Left renal pelvis (tissue), 4 donors: ENCODE results near the gene HUS1. TPM values are rescaled to one million over a fixed set of nuclear protein-coding genes. Genes with fewer than 3 reads are reported as not detected.
A peak's percentile ranks its signal among the peaks of the same experiment; 100 is the strongest.
"Not testable (repeated sequence)": the region's sequence is repeated elsewhere in the genome, so short reads cannot be mapped to it uniquely, and the experiment has no call there.

ENCODE experiments used
- DNase-seq, 4 donors: peaks; one replicate each; pipeline ENCODE4 v3.0.0-alpha.2; 2013; ENCODE audit warnings: low read depth in 4 of 4, low spot score in 3 of 4
- polyA plus RNA-seq, 4 donors: library from polyadenylated mRNA; unstranded; fragments of 120-200 nt; gene quantifications; one replicate each; pipeline ENCODE4 v1.2.1, GENCODE V29; 2013; ENCODE audit not compliant: insufficient read length in 4 of 4

HUS1 gene
- polyA plus RNA-seq, result 10 to 100 TPM; 19.1 to 25.0 (median 23.3) TPM

GRCh38 chr7:47979145-47979831, at the start of gene HUS1:
HUS1 (minus strand) TSS chr7:47979615; CDS start chr7:47979519, 96 bp downstream.
- DNase-seq, result peak; percentile 31 to 70 (median 65)

GRCh38 chr7:48028938-48029337, 49.5 kb upstream of the HUS1 start, which contains the start of gene SUN3:
SUN3 (minus strand) TSS chr7:48029107; CDS start chr7:48028938, 169 bp downstream.
- no peak for DNase-seq

DNA sequence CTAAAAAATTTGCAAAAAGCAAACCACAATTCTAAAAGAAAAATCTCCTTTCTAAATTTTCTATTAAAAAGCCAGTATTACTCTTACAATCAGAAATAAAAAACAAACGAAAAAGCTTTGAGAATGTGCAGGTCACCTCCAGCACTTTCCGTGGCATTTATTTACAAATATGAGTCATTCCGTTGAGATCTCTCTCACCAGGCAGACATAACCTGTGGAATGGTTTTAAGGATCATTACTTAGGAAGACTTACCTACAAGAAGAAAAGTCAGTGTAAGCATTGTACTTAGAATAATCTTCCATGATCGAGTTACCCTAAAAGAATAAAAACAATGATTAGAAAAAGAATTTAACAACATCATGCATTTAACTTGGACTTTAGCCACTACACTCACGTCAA, 46.2 kb upstream of the HUS1 start:
- no peak for DNase-seq

DNA sequence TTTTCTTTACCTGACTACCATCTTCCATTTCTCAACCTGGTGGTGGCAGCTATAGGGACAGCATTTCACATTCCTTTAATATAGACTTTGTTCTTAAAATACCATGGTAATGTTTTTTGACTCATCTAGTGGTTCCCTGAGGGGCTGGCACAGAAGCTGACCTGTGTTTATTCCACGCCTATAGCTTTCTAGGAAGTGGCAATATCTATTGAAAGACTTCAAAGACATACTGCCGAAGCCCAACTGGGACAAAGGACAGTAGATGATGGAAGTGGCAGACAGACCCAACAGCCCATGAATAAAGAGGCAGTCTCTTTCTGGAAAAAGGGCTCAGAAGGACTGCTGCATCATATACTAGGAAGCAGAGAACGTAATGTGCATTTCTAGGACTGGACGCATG, 38.3 kb upstream of the HUS1 start:
- no peak for DNase-seq

DNA sequence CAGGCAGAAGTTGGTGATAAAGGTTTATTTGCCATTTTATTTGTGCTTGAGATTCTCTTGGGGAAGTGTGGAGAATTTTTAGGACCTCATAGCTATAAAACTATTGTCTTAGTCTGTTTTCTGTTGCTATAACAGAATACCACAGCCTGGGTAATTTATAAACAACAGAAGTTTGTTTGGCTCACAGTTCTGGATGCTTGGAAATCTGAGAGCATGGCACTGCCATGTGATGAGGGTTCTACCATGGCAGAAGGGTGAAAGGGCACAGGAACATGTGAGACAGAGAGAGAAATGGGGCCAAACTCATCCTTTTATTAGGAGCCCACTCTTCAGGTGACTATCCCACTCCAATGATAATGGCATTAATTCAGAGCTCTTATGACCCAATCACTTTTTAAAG, 37.2 kb upstream of the HUS1 start:
- DNase-seq, result no peak

GRCh38 chr7:48011951-48012350, 32.5 kb upstream of the HUS1 start:
- no peak for DNase-seq

GRCh38 chr7:48011323-48011722, 31.9 kb upstream of the HUS1 start:
- no peak for DNase-seq

DNA sequence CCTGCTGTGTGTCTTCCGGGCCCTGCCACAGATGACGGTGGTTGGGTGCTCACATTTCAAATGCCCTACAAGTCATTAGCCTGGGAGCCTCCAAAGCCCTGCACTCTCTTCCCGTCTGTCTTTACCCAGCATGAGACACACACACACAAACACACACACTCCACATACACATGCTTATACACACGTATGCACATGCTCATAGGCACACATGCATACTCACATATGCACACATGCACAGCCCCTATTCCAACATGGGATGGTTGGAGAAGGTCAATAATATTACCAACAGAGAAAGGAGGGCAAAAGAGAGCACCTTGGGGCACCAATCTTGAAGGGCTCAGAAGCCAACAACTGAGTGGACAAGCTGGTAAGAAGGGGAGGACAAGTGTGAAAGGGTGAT, 30.5 kb upstream of the HUS1 start:
- DNase-seq, result no peak

GRCh38 chr7:48009257-48009656, 29.8 kb upstream of the HUS1 start:
- DNase-seq, result no peak

- DNase-seq, result no peak
These were observed 27.5 kb upstream of the HUS1 start for GRCh38 chr7:48006866-48007265.

DNA sequence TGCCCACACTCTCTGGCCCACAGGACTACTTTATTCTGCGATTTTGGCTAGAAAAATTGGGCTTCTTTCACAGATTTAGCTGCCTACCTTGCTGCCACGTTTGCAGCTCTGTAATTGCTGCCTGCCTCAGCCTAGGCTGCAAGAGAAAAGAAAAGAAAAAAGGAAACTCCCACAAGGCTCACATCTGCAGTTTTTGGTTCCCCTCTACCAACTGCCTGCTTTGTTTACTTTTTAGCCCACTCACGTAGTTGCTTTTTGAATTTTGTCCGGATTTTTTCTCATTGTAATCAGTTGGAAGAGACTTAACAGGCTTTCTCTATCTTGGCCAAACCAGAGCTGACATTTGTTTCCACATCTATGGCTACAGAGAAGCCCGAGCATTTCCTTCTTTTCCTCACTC, 25.2 kb upstream of the HUS1 start:
- DNase-seq, result no peak

DNA sequence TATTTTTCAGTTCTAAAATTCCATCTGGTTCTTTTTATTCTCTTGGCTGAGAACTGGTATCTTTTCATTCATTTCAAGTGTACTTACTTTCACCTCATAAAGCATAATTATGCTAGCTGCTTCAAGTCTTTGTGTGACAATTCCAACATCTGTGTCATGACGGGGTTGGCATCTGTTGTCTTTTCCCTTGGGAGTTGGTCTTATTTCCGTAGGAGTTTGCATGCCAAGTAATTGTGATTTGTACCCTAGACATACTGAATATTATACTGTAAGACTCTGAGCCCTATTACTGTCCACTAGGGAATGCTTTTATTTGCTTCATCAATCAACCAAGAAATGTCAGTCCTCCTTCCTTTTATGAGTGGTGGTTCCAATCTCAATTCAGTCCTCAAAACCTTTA, 24.6 kb upstream of the HUS1 start:
- no peak for DNase-seq

GRCh38 chr7:48000164-48000563, 20.7 kb upstream of the HUS1 start:
- DNase-seq, result not testable (repeated sequence)

- no peak for DNase-seq
These were observed 20.0 kb upstream of the HUS1 start for GRCh38 chr7:47999413-47999812.

GRCh38 chr7:47992446-47992845, 13.0 kb upstream of the HUS1 start:
- DNase-seq, result no peak

- peak in 1 of 4 donors; percentile 47 for DNase-seq
These were observed 12.4 kb upstream of the HUS1 start for GRCh38 chr7:47991741-47992311.

DNA sequence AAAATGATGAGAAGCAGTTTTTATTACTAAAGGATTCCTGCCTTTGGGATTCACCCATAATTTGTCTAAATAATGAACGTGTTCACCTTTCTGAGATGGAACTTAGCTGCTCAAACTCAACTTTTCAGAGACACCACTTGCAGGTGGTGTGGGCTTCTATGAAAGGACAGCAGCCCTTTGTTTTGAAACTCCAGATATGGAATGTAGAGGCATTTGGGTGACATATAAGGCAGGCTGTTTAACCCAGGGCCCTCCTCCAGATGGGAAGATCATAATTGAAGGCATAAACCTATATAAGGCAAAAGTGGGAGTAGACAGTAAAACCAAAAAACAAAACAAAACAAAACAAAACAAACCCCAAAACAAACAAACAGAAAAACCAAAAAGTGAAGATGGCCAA, 11.9 kb upstream of the HUS1 start:
- DNase-seq, result no peak

DNA sequence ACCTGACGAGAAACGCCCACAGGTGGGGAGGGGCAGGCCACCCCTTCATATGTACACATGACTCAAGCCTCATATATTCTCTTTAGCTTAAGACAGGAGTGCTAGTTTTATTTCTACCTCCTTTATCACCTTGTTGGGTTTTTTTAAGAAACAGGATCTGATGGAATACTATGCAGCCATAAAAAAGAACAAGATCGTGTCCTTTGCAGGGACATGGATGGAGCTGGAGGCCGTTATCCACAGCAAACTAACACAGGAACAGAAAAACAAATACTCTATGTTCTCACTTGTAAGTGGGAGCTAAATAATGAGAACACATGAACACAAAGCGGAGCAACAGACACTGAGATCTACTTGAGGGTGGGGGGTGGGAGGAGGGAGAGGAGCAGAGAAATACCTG, 11.2 kb upstream of the HUS1 start:
- no peak for DNase-seq

- peak in 1 of 4 donors; percentile 27 for DNase-seq
These were observed 10.4 kb upstream of the HUS1 start for GRCh38 chr7:47989607-47990400.

- DNase-seq, result no peak
These were observed 9.3 kb upstream of the HUS1 start for GRCh38 chr7:47988496-47989386.

DNA sequence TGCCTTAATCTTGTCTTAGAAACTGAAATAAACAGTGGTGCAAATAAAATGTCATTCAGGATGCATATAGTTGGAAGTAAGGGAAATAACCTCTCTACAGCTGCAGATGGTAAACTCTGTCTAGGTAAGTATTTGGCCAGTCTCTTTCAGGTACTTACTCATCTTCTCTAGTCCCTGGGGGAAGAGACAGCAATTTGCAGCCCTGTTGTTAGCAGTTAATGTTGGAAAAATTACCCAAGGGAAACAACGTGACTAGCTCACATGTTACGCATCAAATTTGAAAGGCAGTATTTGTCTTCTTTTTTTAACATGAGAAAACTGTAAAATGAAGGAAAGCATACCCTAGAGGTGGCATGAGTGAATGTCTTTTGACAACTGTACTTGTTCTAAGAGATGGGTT, 3.2 kb upstream of the HUS1 start:
- no peak for DNase-seq
